Ovary (tissue), 3 donors: ENCODE data around the gene PAN3.

ENCODE experiments used
- CTCF ChIP-seq, 3 donors: fragments of 450-650 bp in 2 of 3; fragments of 200-600 bp in 1 of 3; IDR thresholded peaks; one replicate each; pipeline versions ENCODE4 v1.5.1 to v1.8.0; 2016 to 2022; ENCODE audit warnings: antibody characterized with exemption in 3 of 3, mild to moderate bottlenecking in 1 of 3
- POLR2A ChIP-seq: fragments of 450-650 bp; IDR thresholded peaks from one replicate; pipeline ENCODE4 v1.6.1; 2017; ENCODE audit warnings: antibody characterized with exemption, mild to moderate bottlenecking, moderate library complexity
- donor health status: DM: no; HTN: no; CAD: no.

- no peak for TF ChIP-seq CTCF (IDR thresholded peaks at IDR 0.05)
- no peak for TF ChIP-seq POLR2A
Measured at GRCh38 chr13:28268800-28269223, 130.5 kb downstream of the PAN3 start.
